Body of pancreas (tissue), 4 donors: Measurements from ENCODE around the gene PHF21B. TPM values are rescaled to one million over a fixed set of nuclear protein-coding genes. Genes with fewer than 3 reads are reported as not detected.

Experiments used
- ATAC-seq: fragments of 150-250 bp; one replicate; pipeline ENCODE4 v1.9.1; 2016
- DNase-seq, 4 donors: peaks; one replicate each; pipeline ENCODE4 v3.0.0-alpha.2; 2019
- H3K27ac ChIP-seq, 4 donors: fragments of 200-600 bp; sonication (generic); 1 replicate in 3 of 4; 2 replicates in 1 of 4; pipeline versions ENCODE4 v1.5.1 to v1.6.1; 2016 to 2019; ENCODE audit warnings: mild to moderate bottlenecking in 1 of 4, mixed read lengths in 1 of 4, moderate library complexity in 1 of 4
- H3K27me3 ChIP-seq, 2 donors: fragments of 200-600 bp; sonication (generic); one replicate each; pipeline ENCODE4 v1.6.0; 2016; ENCODE audit warnings: mild to moderate bottlenecking in 1 of 2
- H3K36me3 ChIP-seq, 2 donors: fragments of 200-600 bp; sonication (generic); replicated peaks in 1 of 2; 2 replicates each; pipeline ENCODE4 v1.5.1; 2016; ENCODE audit warnings: low read depth in 2 of 2; ENCODE audit not compliant: insufficient read depth in 1 of 2
- H3K4me1 ChIP-seq: fragments of 200-600 bp; sonication (generic); one replicate; pipeline ENCODE4 v1.6.0; 2016
- H3K4me3 ChIP-seq, 2 donors: fragments of 200-600 bp; sonication (generic); 1 replicate in 1 of 2; 2 replicates in 1 of 2; pipeline ENCODE4 v1.5.1; 2016 to 2019
- H3K9me3 ChIP-seq, 3 donors: fragments of 200-600 bp; sonication (generic); 1 replicate in 2 of 3; 2 replicates in 1 of 3; pipeline ENCODE4 v1.5.1; 2016
- CTCF ChIP-seq, 7 experiments: fragments of 450-650 bp in 4 of 7; fragments of 200-600 bp in 3 of 7; sonication (generic) in 3 of 7; IDR thresholded peaks; one replicate each; pipeline ENCODE4 v1.5.1; 2016 to 2019; ENCODE audit warnings: antibody characterized with exemption in 7 of 7
- POLR2A ChIP-seq, 3 donors: fragments of 450-650 bp; IDR thresholded peaks; one replicate each; pipeline ENCODE4 v1.6.1; 2016; ENCODE audit warnings: antibody characterized with exemption in 3 of 3, mild to moderate bottlenecking in 2 of 3
- WGBS, 2 donors: methylation state at CpG; one replicate each; pipeline ENCODE4 v1.1.5; 2017; 5-methylcytosine and 5-hydroxymethylcytosine counted together
- intact Hi-C: fragments of 100-400 bp; cut with DNase I; formaldehyde crosslinking; loops from one replicate; pipeline ENCODE4 v1.15.1; 2023
- total RNA-seq, 2 donors: library from RNA; depleted of rRNA; stranded (reverse); fragments of >200 nt; gene quantifications; one replicate each; pipeline ENCODE4 v1.1.0, GENCODE V29; 2016

PHF21B gene
- total RNA-seq, 2 donors from 2014 or later = under 0.01 TPM; not detected in 1

- H3K36me3 ChIP-seq = no peaks in the 10 kb centered on the region
- no peaks in the 10 kb centered on the region for H3K27me3 ChIP-seq
- DNase-seq = no peak
- no peak for ATAC-seq
- no peak overlapping the region for H3K4me3 ChIP-seq
- peaks cover 0 to 7% (median 0%) of the 10 kb centered on the region in 3 donors for H3K9me3 ChIP-seq
- WGBS, 2 donors = 84 to 93% methylated on average over 20 to 21 of the region's 21 CpGs
- TF ChIP-seq CTCF (IDR thresholded peaks at IDR 0.05) (no peak), POLR2A (IDR thresholded peaks at IDR 0.05) (no peak)
- H3K27ac ChIP-seq = no peak overlapping the region
- intact Hi-C loops = no loop called here
- no peaks in the 10 kb centered on the region for H3K4me1 ChIP-seq
Observed at GRCh38 chr22:44950806-44951509, 58.8 kb downstream of the PHF21B start.

- H3K27ac ChIP-seq = no peak overlapping the region
- no peaks in the 10 kb centered on the region for H3K27me3 ChIP-seq
- no peak for ATAC-seq
- H3K9me3 ChIP-seq = peaks cover 0 to 7% (median 0%) of the 10 kb centered on the region in 3 donors
- H3K4me3 ChIP-seq = no peak overlapping the region
- 67 to 69% methylated on average over 13 of the region's 13 CpGs for WGBS, 2 donors
- TF ChIP-seq POLR2A (IDR thresholded peaks at IDR 0.05) = no peak
- TF ChIP-seq CTCF (IDR thresholded peaks at IDR 0.05) = no peak
- DNase-seq = no peak
- no peaks in the 10 kb centered on the region for H3K4me1 ChIP-seq
- intact Hi-C loops = no loop called here
- no peaks in the 10 kb centered on the region for H3K36me3 ChIP-seq
Observed at GRCh38 chr22:44947846-44948245, 62.0 kb downstream of the PHF21B start.

GRCh38 chr22:44947049-44947448, 62.8 kb downstream of the PHF21B start:
- WGBS, 2 donors = 20 to 61% methylated on average over 1 to 11 of the region's 11 CpGs
- DNase-seq = no peak
- Histone ChIP-seq H3K27me3 (no peaks in the 10 kb centered on the region), H3K9me3 (peaks cover 0 to 7% (median 0%) of the 10 kb centered on the region in 3 donors), H3K4me3 (no peak overlapping the region), H3K36me3 (no peaks in the 10 kb centered on the region), H3K4me1 (no peaks in the 10 kb centered on the region), H3K27ac (no peak overlapping the region)
- intact Hi-C loops = no loop called here
- ATAC-seq = no peak
- no peak for TF ChIP-seq CTCF (IDR thresholded peaks at IDR 0.05)
- no peak for TF ChIP-seq POLR2A (IDR thresholded peaks at IDR 0.05)

GRCh38 chr22:44944883-44945601, 64.8 kb downstream of the PHF21B start:
- Histone ChIP-seq H3K27ac (no peak overlapping the region), H3K9me3 (no peaks in the 10 kb centered on the region), H3K4me1 (no peaks in the 10 kb centered on the region), H3K36me3 (no peaks in the 10 kb centered on the region), H3K27me3 (no peaks in the 10 kb centered on the region), H3K4me3 (no peak overlapping the region)
- TF ChIP-seq CTCF (IDR thresholded peaks at IDR 0.05) (no peak), POLR2A (IDR thresholded peaks at IDR 0.05) (no peak)
- intact Hi-C loops = no loop called here
- ATAC-seq = no peak
- DNase-seq = no peak
- WGBS, 2 donors = 30 to 35% methylated on average over 16 to 20 of the region's 20 CpGs
